Colonic mucosa (tissue), 4 donors: ENCODE data around the gene ABT1. TPM values are rescaled to one million over a fixed set of nuclear protein-coding genes. Genes with fewer than 3 reads are reported as not detected.

Experiments
- DNase-seq: peaks from one replicate; pipeline ENCODE4 v3.0.0-alpha.2; 2020
- H3K27ac ChIP-seq: fragments of 200-600 bp; one replicate; pipeline ENCODE4 v1.8.0; 2021
- H3K27me3 ChIP-seq: fragments of 200-600 bp; one replicate; pipeline ENCODE4 v1.8.0; 2021
- H3K36me3 ChIP-seq: fragments of 200-600 bp; one replicate; pipeline ENCODE4 v1.8.0; 2021
- H3K4me1 ChIP-seq: fragments of 200-600 bp; one replicate; pipeline ENCODE4 v1.8.0; 2021; ENCODE audit warnings: mild to moderate bottlenecking
- H3K4me3 ChIP-seq: fragments of 200-600 bp; one replicate; pipeline ENCODE4 v1.8.0; 2021
- H3K9ac ChIP-seq, 2 donors: one replicate each; pipeline ENCODE4 v1.7.0; 2013; ENCODE audit warnings: control low read depth in 2 of 2, low read depth in 2 of 2, low read length in 2 of 2
- H3K9me3 ChIP-seq: fragments of 200-600 bp; one replicate; pipeline ENCODE4 v1.8.0; 2021
- intact Hi-C: fragments of 100-400 bp; cut with DNase I; formaldehyde crosslinking; loops from one replicate; pipeline ENCODE4 v1.14.1; 2022
- total RNA-seq, 2 donors: library from RNA; stranded (reverse); fragmentation: NEBNext Ultra II Directional in 1 of 2; extraction: Animal tissue kit (Norgen Biotek cat#: 25700) in 1 of 2; gene quantifications; one replicate each; pipeline ENCODE4 v1.2.1, GENCODE V29; 2021
- TF ChIP-seq, protein P1 (sequence below): fragments of 200-600 bp; IDR thresholded peaks from one replicate; pipeline ENCODE4 v1.8.0; 2022; ENCODE audit warnings: antibody characterized with exemption, mild to moderate bottlenecking
- donor health status: healthy.
- donor health status: DM: no; HTN: no; CAD: no.
- donor health status: DM: no; HTN: no; CAD: no.

Gene ABT1
- total RNA-seq, 2 donors from 2014 or later, result 15.9 to 17.9 TPM

DNA sequence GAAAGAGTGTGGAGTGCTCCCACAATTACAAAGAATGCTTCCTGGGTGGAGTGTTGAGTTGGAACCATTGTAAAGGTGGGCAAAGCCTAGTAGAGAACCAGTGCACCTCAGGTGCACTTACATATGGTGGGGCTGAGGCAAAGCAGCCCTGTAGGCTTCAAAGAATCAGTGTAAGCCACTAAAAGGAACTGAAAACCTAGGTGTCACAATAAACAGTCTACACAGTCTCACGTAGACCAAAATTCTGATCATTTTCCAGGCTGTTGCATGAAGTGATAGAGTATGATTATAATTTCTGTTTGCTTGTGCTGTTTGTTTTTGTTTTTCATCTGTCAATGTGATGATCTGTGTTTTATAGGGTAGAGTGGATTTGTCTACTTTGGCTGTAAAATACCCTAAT lies 2.8 kb downstream of the ABT1 start:
- intact Hi-C loops, result no loop called here
- Histone ChIP-seq H3K9ac (no peak overlapping the region), H3K9me3 (no peaks in the 10 kb centered on the region), H3K27me3 (no peaks in the 10 kb centered on the region), H3K27ac (no peak overlapping the region), H3K36me3 (no peaks in the 10 kb centered on the region), H3K4me3 (no peak overlapping the region), H3K4me1 (peaks cover 9% of the 10 kb centered on the region)
- TF ChIP-seq, protein P1, sequence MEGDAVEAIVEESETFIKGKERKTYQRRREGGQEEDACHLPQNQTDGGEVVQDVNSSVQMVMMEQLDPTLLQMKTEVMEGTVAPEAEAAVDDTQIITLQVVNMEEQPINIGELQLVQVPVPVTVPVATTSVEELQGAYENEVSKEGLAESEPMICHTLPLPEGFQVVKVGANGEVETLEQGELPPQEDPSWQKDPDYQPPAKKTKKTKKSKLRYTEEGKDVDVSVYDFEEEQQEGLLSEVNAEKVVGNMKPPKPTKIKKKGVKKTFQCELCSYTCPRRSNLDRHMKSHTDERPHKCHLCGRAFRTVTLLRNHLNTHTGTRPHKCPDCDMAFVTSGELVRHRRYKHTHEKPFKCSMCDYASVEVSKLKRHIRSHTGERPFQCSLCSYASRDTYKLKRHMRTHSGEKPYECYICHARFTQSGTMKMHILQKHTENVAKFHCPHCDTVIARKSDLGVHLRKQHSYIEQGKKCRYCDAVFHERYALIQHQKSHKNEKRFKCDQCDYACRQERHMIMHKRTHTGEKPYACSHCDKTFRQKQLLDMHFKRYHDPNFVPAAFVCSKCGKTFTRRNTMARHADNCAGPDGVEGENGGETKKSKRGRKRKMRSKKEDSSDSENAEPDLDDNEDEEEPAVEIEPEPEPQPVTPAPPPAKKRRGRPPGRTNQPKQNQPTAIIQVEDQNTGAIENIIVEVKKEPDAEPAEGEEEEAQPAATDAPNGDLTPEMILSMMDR, result no peak
- DNase-seq, result no peak

DNA sequence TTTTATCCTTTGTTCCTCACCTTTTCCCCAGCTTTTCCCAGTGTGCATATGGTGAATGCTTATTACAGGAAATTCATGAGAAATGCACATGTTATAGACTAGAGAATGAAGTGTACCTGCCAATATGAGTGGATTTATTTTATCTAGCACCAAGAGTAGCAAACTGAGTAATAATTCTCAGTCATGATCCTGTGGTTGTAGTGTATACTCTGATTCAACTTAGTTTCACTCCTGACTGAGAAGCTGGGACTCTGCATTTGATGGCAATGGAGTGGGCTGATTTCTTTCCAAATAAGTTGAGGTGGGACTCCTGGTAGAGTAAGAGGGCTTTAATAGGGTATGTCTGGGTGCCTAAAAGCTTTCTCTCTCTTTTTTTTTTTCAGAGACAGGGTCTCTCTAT lies 4.0 kb downstream of the ABT1 start:
- H3K9ac ChIP-seq, result no peak overlapping the region
- intact Hi-C loops, result no loop called here
- DNase-seq, result no peak
- H3K4me3 ChIP-seq, result no peak overlapping the region
- H3K4me1 ChIP-seq, result peaks cover 9% of the 10 kb centered on the region
- TF ChIP-seq, protein P1, result no peak
- H3K36me3 ChIP-seq, result no peaks in the 10 kb centered on the region
- H3K9me3 ChIP-seq, result no peaks in the 10 kb centered on the region
- H3K27ac ChIP-seq, result no peak overlapping the region
- no peaks in the 10 kb centered on the region for H3K27me3 ChIP-seq

GRCh38 chr6:26602262-26602661 lies 5.5 kb downstream of the ABT1 start:
- Histone ChIP-seq H3K9me3 (no peaks in the 10 kb centered on the region), H3K9ac (no peak overlapping the region), H3K27me3 (no peaks in the 10 kb centered on the region), H3K4me1 (peaks cover 9% of the 10 kb centered on the region), H3K27ac (no peak overlapping the region), H3K36me3 (no peaks in the 10 kb centered on the region), H3K4me3 (no peak overlapping the region)
- DNase-seq, result no peak
- TF ChIP-seq, protein P1, result no peak
- intact Hi-C loops, result no loop called here

GRCh38 chr6:26604026-26604425 lies 7.3 kb downstream of the ABT1 start:
- Histone ChIP-seq H3K9ac (no peak overlapping the region), H3K4me3 (no peak overlapping the region), H3K4me1 (no peaks in the 10 kb centered on the region), H3K27ac (no peak overlapping the region), H3K36me3 (no peaks in the 10 kb centered on the region), H3K9me3 (no peaks in the 10 kb centered on the region), H3K27me3 (no peaks in the 10 kb centered on the region)
- TF ChIP-seq, protein P1, result no peak
- intact Hi-C loops, result no loop called here
- DNase-seq, result no peak

DNA sequence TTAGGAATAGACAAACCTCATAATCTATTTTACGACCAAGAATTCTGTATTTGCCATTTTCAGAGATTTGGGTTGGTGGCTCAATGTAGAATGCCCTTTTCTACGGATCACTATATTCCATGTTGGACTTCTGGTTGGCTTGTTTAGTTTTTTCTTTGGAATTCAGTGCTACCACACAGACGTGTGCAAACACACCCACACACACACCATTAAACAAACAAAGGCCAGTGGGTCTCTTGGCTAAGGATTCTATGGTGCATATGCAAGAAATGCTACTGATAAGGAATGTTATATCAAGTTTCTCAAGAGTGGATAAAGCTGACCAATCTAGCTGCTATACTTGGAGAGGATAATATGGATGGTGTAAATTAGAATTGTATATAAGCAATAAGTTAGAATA lies 8.0 kb downstream of the ABT1 start:
- H3K36me3 ChIP-seq, result no peaks in the 10 kb centered on the region
- no peak for DNase-seq
- intact Hi-C loops, result no loop called here
- no peak overlapping the region for H3K4me3 ChIP-seq
- H3K9ac ChIP-seq, result no peak overlapping the region
- H3K9me3 ChIP-seq, result no peaks in the 10 kb centered on the region
- no peaks in the 10 kb centered on the region for H3K4me1 ChIP-seq
- TF ChIP-seq, protein P1, result no peak
- no peak overlapping the region for H3K27ac ChIP-seq
- no peaks in the 10 kb centered on the region for H3K27me3 ChIP-seq
